ENCODE measurements around the gene TCL1A.

Gene TCL1A

GRCh38 chr14:95707327-95707726, 6.6 kb downstream of the TCL1A start:
- no peak for TF ChIP-seq CTCF (conservative IDR thresholded peaks at IDR 0.05; ENCODE audit: control insufficient read depth, insufficient read depth, low read depth, low read length)
- no peak for DNase-seq (ENCODE audit: low read depth)
- no peak overlapping the region for H3K4me3 ChIP-seq (ENCODE audit: control insufficient read depth, low read depth, low read length)

- no peak for DNase-seq (ENCODE audit: low read depth)
- no peak overlapping the region for H3K4me3 ChIP-seq (ENCODE audit: control insufficient read depth, low read depth, low read length)
- TF ChIP-seq CTCF (conservative IDR thresholded peaks at IDR 0.05; ENCODE audit: control insufficient read depth, insufficient read depth, low read depth, low read length): no peak
Measured at GRCh38 chr14:95705518-95705917, 8.4 kb downstream of the TCL1A start.

GRCh38 chr14:95703805-95704204, 10.1 kb downstream of the TCL1A start:
- no peak for DNase-seq (ENCODE audit: low read depth)
- H3K4me3 ChIP-seq (ENCODE audit: control insufficient read depth, low read depth, low read length): no peak overlapping the region
- TF ChIP-seq CTCF (conservative IDR thresholded peaks at IDR 0.05; ENCODE audit: control insufficient read depth, insufficient read depth, low read depth, low read length): no peak

GRCh38 chr14:95703341-95703740, 10.6 kb downstream of the TCL1A start:
- DNase-seq (ENCODE audit: low read depth): no peak
- no peak overlapping the region for H3K4me3 ChIP-seq (ENCODE audit: control insufficient read depth, low read depth, low read length)
- no peak for TF ChIP-seq CTCF (conservative IDR thresholded peaks at IDR 0.05; ENCODE audit: control insufficient read depth, insufficient read depth, low read depth, low read length)

- TF ChIP-seq CTCF (conservative IDR thresholded peaks at IDR 0.05; ENCODE audit: control insufficient read depth, insufficient read depth, low read depth, low read length): no peak
- DNase-seq (ENCODE audit: low read depth): peak; percentile 11
- no peak overlapping the region for H3K4me3 ChIP-seq (ENCODE audit: control insufficient read depth, low read depth, low read length)
Measured at GRCh38 chr14:95701846-95702221, 12.1 kb downstream of the TCL1A start.

- no peak for DNase-seq (ENCODE audit: low read depth)
- no peak overlapping the region for H3K4me3 ChIP-seq (ENCODE audit: control insufficient read depth, low read depth, low read length)
- no peak for TF ChIP-seq CTCF (conservative IDR thresholded peaks at IDR 0.05; ENCODE audit: control insufficient read depth, insufficient read depth, low read depth, low read length)
Measured at GRCh38 chr14:95700221-95700976, 13.5 kb downstream of the TCL1A start.

Measured in fibroblast of mammary gland (primary cell).